SW 1271 (cell line): ENCODE data around the gene C14orf93.

Experiments used
- DNase-seq, 2 experiments: peaks; one replicate each; lab custom pipeline; 2025; lab: John Stamatoyannopoulos, UW

The C14orf93 gene

GRCh38 chr14:23045419-23046357, 35.7 kb upstream of the C14orf93 start:
- DNase-seq: no peak

- DNase-seq: no peak
These were observed 34.9 kb upstream of the C14orf93 start for GRCh38 chr14:23044840-23045239.

GRCh38 chr14:23043754-23044153, 33.8 kb upstream of the C14orf93 start:
- no peak for DNase-seq

GRCh38 chr14:23043145-23043544, 33.2 kb upstream of the C14orf93 start:
- no peak for DNase-seq

GRCh38 chr14:23042162-23042965, 32.4 kb upstream of the C14orf93 start, which contains the start of gene PSMB11:
Gene PSMB11, plus strand, starts transcription at chr14:23042212. Its CDS starts 14 bp downstream, at chr14:23042226.
- no peak for DNase-seq

- DNase-seq: no peak
These were observed 31.8 kb upstream of the C14orf93 start for GRCh38 chr14:23041729-23042128.

- DNase-seq: no peak
These were observed 30.2 kb upstream of the C14orf93 start for GRCh38 chr14:23040100-23040499.

- no peak for DNase-seq
These were observed 25.6 kb upstream of the C14orf93 start for GRCh38 chr14:23035303-23036144.

GRCh38 chr14:23034498-23035302, 24.8 kb upstream of the C14orf93 start, which contains the start of gene PSMB5:
Gene PSMB5, minus strand, starts transcription at chr14:23034900. Its CDS starts 19 bp downstream, at chr14:23034881.
- no peak for DNase-seq

GRCh38 chr14:23033801-23034497, 24.0 kb upstream of the C14orf93 start:
- DNase-seq: no peak

GRCh38 chr14:23033251-23033727, 23.3 kb upstream of the C14orf93 start:
- no peak for DNase-seq

GRCh38 chr14:23030936-23031335, 21.0 kb upstream of the C14orf93 start:
- no peak for DNase-seq

- no peak for DNase-seq
These were observed 18.9 kb upstream of the C14orf93 start for GRCh38 chr14:23028799-23029198.

GRCh38 chr14:23025151-23025814, 15.3 kb upstream of the C14orf93 start:
- DNase-seq: no peak

- DNase-seq: no peak
These were observed 14.7 kb upstream of the C14orf93 start for GRCh38 chr14:23024612-23025075.

- DNase-seq: no peak
These were observed 13.8 kb upstream of the C14orf93 start for GRCh38 chr14:23023795-23024152.

GRCh38 chr14:23023022-23023794, 13.3 kb upstream of the C14orf93 start:
- DNase-seq: no peak

GRCh38 chr14:23021889-23022442, 12.0 kb upstream of the C14orf93 start:
- no peak for DNase-seq
